ENCODE results near the gene DUOX1. TPM values are rescaled to one million over a fixed set of nuclear protein-coding genes. Genes with fewer than 3 reads are reported as not detected.

The DUOX1 gene
- total RNA-seq, 3 donors from 2014 or later, result 0.43 to 1.7 (median 0.70) TPM

- TF ChIP-seq CTCF (IDR thresholded peaks at IDR 0.05), result no peak
- Histone ChIP-seq H3K9me3 (no peaks in the 10 kb centered on the region), H3K36me3 (ENCODE audit: low read depth) (no peaks in the 10 kb centered on the region), H3K4me3 (no peak overlapping the region), H3K4me1 (ENCODE audit: low read depth) (no peaks in the 10 kb centered on the region)
- no peak for DNase-seq
- intact Hi-C loops (cut with DNase I, micrococcal nuclease), result no loop called here
- ATAC-seq, result no peak
Measured at GRCh38 chr15:45149060-45149459, 19.3 kb downstream of the DUOX1 start.

GRCh38 chr15:45150481-45150880, 20.7 kb downstream of the DUOX1 start:
- Histone ChIP-seq H3K9me3 (no peaks in the 10 kb centered on the region), H3K4me1 (ENCODE audit: low read depth) (no peaks in the 10 kb centered on the region), H3K4me3 (no peak overlapping the region), H3K36me3 (ENCODE audit: low read depth) (no peaks in the 10 kb centered on the region)
- intact Hi-C loops (cut with DNase I, micrococcal nuclease), result no loop called here
- DNase-seq (no peak), ATAC-seq (no peak)
- TF ChIP-seq CTCF (IDR thresholded peaks at IDR 0.05), result no peak

- ATAC-seq (no peak), DNase-seq (no peak)
- Histone ChIP-seq H3K4me1 (ENCODE audit: low read depth) (no peaks in the 10 kb centered on the region), H3K4me3 (no peak overlapping the region), H3K9me3 (no peaks in the 10 kb centered on the region), H3K36me3 (ENCODE audit: low read depth) (no peaks in the 10 kb centered on the region)
- intact Hi-C loops (cut with DNase I, micrococcal nuclease), result no loop called here
- TF ChIP-seq CTCF (IDR thresholded peaks at IDR 0.05), result no peak
Measured at GRCh38 chr15:45150997-45151396, 21.2 kb downstream of the DUOX1 start.

GRCh38 chr15:45151998-45152828, 22.4 kb downstream of the DUOX1 start:
- Histone ChIP-seq H3K4me3 (no peak overlapping the region), H3K4me1 (ENCODE audit: low read depth) (no peaks in the 10 kb centered on the region), H3K9me3 (no peaks in the 10 kb centered on the region), H3K36me3 (ENCODE audit: low read depth) (no peaks in the 10 kb centered on the region)
- intact Hi-C loops (cut with DNase I, micrococcal nuclease), result no loop called here
- no peak for DNase-seq
- no peak for TF ChIP-seq CTCF (IDR thresholded peaks at IDR 0.05)
- ATAC-seq, result no peak

- TF ChIP-seq CTCF (IDR thresholded peaks at IDR 0.05), result no peak
- Histone ChIP-seq H3K9me3 (no peaks in the 10 kb centered on the region), H3K4me1 (ENCODE audit: low read depth) (no peaks in the 10 kb centered on the region), H3K4me3 (no peak overlapping the region), H3K36me3 (ENCODE audit: low read depth) (no peaks in the 10 kb centered on the region)
- DNase-seq (no peak), ATAC-seq (no peak)
- intact Hi-C loops (cut with DNase I, micrococcal nuclease), result no loop called here
Measured at GRCh38 chr15:45155739-45156138, 25.9 kb downstream of the DUOX1 start.
